ENCODE results near the gene IDH1. TPM values are rescaled to one million over a fixed set of nuclear protein-coding genes. Genes with fewer than 3 reads are reported as not detected.

IDH1 gene
- total and polyA plus RNA-seq, 2 donors (not counting 1 experiment from before 2014, with no cell fraction given) = 13.9 to 41.4 TPM

- H3K9me3 Mint-ChIP-seq (ENCODE audit: insufficient read depth) = no peaks in the 10 kb centered on the region
- intact Hi-C loops (cut with micrococcal nuclease) = no loop called here
- no peaks in the 10 kb centered on the region for H3K4me1 Mint-ChIP-seq
- Histone ChIP-seq H3K27me3 (replicated peaks in 1 of 4; ENCODE audit: control extremely low read depth in 1 of 4, control insufficient read depth in 3 of 4, insufficient read depth in 4 of 4, low read length in 3 of 4) (no peaks in the 10 kb centered on the region), H3K79me2 (ENCODE audit: control insufficient read depth, insufficient read depth, low read length) (no peaks in the 10 kb centered on the region), H3K9me3 (ENCODE audit: control extremely low read depth in 1 of 3, control insufficient read depth in 2 of 3, insufficient read depth in 1 of 3, low read length in 2 of 3) (no peaks in the 10 kb centered on the region), H3K27ac (ENCODE audit: low read length in 2 of 2) (no peak overlapping the region), H4K20me1 (ENCODE audit: control insufficient read depth, insufficient read depth, low read length, poor library complexity, severe bottlenecking) (no peaks in the 10 kb centered on the region), H3K4me1 (ENCODE audit: control insufficient read depth in 2 of 2, insufficient read depth in 2 of 2, low read length in 2 of 2) (no peaks in the 10 kb centered on the region), H3K9ac (ENCODE audit: low read length) (no peak overlapping the region), H3K4me2 (replicated peaks; ENCODE audit: low read depth, low read length, poor library complexity, severe bottlenecking) (no peak overlapping the region), H3K4me3 (ENCODE audit: control extremely low read depth in 1 of 5, extremely low read depth in 1 of 5, insufficient read depth in 1 of 5, low read depth in 2 of 5, low read length in 4 of 5) (no peak overlapping the region), H3K36me3 (replicated peaks in 1 of 2; ENCODE audit: control extremely low read depth in 1 of 2, control insufficient read depth in 1 of 2, extremely low read depth in 1 of 2, insufficient read depth in 2 of 2, low read length in 1 of 2) (no peaks in the 10 kb centered on the region), H2AFZ (ENCODE audit: insufficient read depth, low read depth, low read length, poor library complexity, severe bottlenecking) (no peak overlapping the region)
- WGBS (ENCODE audit: insufficient coverage) = 81% methylated on average over 3 of the region's 3 CpGs
- CTCF ChIA-PET = no interaction called here
- no peak overlapping the region for H3K4me3 Mint-ChIP-seq
- no peak for TF ChIP-seq CTCF (IDR thresholded peaks at IDR 0.05)
- no peak for TF ChIP-seq EZH2 (IDR thresholded peaks at IDR 0.05; ENCODE audit: borderline replicate concordance, insufficient read depth, low read depth, low read length, poor library complexity, severe bottlenecking)
- ATAC-seq (ENCODE audit: low read depth) (no peak), DNase-seq (no peak)
- no peak overlapping the region for H3K27ac Mint-ChIP-seq
- POLR2A ChIA-PET = no interaction called here
- peaks cover 8% of the 10 kb centered on the region for H3K27me3 Mint-ChIP-seq
Measured at GRCh38 chr2:208195531-208195930, 59.3 kb downstream of the IDH1 start.

GRCh38 chr2:208192611-208193236 is 62.1 kb downstream of the IDH1 start:
- DNase-seq = no peak
- ChIA-PET CTCF (no interaction called here), POLR2A (no interaction called here)
- Mint-ChIP-seq H3K4me3 (no peak overlapping the region), H3K27me3 (peaks cover 8% of the 10 kb centered on the region), H3K4me1 (no peaks in the 10 kb centered on the region), H3K27ac (no peak overlapping the region), H3K9me3 (ENCODE audit: insufficient read depth) (no peaks in the 10 kb centered on the region)
- Histone ChIP-seq H3K27me3 (replicated peaks in 1 of 4; ENCODE audit: control extremely low read depth in 1 of 4, control insufficient read depth in 3 of 4, insufficient read depth in 4 of 4, low read length in 3 of 4) (no peaks in the 10 kb centered on the region), H3K27ac (ENCODE audit: low read length in 2 of 2) (no peak overlapping the region), H3K4me1 (ENCODE audit: control insufficient read depth in 2 of 2, insufficient read depth in 2 of 2, low read length in 2 of 2) (no peaks in the 10 kb centered on the region), H3K9me3 (ENCODE audit: control extremely low read depth in 1 of 3, control insufficient read depth in 2 of 3, insufficient read depth in 1 of 3, low read length in 2 of 3) (no peaks in the 10 kb centered on the region), H3K4me2 (replicated peaks; ENCODE audit: low read depth, low read length, poor library complexity, severe bottlenecking) (no peak overlapping the region), H3K4me3 (ENCODE audit: control extremely low read depth in 1 of 5, extremely low read depth in 1 of 5, insufficient read depth in 1 of 5, low read depth in 2 of 5, low read length in 4 of 5) (no peak overlapping the region), H3K9ac (ENCODE audit: low read length) (no peak overlapping the region), H3K79me2 (ENCODE audit: control insufficient read depth, insufficient read depth, low read length) (no peaks in the 10 kb centered on the region), H3K36me3 (replicated peaks in 1 of 2; ENCODE audit: control extremely low read depth in 1 of 2, control insufficient read depth in 1 of 2, extremely low read depth in 1 of 2, insufficient read depth in 2 of 2, low read length in 1 of 2) (no peaks in the 10 kb centered on the region), H4K20me1 (ENCODE audit: control insufficient read depth, insufficient read depth, low read length, poor library complexity, severe bottlenecking) (no peaks in the 10 kb centered on the region), H2AFZ (ENCODE audit: insufficient read depth, low read depth, low read length, poor library complexity, severe bottlenecking) (no peak overlapping the region)
- intact Hi-C loops (cut with micrococcal nuclease) = no loop called here
- TF ChIP-seq CTCF (IDR thresholded peaks at IDR 0.05) = no peak
- TF ChIP-seq EZH2 (IDR thresholded peaks at IDR 0.05; ENCODE audit: borderline replicate concordance, insufficient read depth, low read depth, low read length, poor library complexity, severe bottlenecking) = no peak
- 60% methylated on average over 1 of the region's 8 CpGs for whole genome bisulfite sequencing (ENCODE audit: insufficient coverage)
- ATAC-seq (ENCODE audit: low read depth) = no peak

Measured in B cell (primary cell).